Measurements from ENCODE around the gene STX1B.

Gene STX1B

DNA sequence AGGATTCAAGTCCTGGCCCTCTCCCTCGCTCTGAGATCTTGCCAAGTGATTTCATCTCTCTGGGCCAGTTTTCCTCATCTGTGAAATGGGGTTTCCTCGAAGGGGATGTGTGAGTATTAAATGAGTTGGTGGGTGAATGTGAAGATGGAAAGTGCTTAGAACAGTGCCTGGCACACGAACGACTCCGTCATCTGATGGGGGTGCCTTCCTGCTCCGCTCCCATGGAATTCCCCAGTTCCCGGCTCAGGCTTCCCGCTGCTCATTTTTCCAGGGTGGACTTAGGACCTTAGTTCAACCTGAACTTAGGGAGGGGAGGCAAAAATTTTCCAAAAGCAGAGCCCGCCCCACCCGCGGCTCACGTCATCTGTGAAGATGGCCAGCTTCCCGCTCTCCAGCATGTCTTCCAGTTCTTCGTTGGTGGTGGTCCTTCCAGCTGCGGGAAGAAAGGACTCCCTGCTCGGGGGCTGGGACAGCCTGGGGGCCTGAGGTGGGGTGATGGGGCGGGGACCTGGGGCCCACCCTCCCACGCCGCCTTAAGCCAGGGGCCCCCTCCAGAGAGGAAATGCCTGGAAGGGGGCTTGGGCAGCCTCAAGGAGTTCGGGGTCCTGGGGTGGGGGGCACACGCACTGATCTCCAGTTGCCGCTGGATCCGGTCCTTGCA lies 14.0 kb downstream of the STX1B start:
- no peak for DNase-seq (ENCODE audit: low read depth)

DNA sequence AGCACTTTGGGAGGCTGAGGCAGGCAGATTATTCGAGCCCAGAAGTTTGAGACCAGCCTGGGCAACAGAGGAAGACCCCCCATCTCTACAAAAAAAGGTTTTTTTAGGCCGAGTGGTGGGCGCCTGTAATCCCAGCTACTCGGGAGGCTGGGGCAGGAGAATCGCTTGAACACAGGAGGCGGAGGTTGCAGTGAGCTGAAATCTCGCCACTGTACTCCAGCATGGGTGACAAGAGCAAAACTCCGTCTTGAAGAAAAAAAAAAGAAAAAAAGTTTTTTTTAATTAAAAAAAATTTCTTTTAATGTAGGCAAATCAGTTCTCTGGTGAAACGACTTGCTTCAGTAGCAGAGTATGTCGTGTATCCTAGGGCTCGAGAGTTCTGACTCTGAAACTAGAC lies 14.5 kb downstream of the STX1B start:
- no peak for DNase-seq (ENCODE audit: low read depth)

DNA sequence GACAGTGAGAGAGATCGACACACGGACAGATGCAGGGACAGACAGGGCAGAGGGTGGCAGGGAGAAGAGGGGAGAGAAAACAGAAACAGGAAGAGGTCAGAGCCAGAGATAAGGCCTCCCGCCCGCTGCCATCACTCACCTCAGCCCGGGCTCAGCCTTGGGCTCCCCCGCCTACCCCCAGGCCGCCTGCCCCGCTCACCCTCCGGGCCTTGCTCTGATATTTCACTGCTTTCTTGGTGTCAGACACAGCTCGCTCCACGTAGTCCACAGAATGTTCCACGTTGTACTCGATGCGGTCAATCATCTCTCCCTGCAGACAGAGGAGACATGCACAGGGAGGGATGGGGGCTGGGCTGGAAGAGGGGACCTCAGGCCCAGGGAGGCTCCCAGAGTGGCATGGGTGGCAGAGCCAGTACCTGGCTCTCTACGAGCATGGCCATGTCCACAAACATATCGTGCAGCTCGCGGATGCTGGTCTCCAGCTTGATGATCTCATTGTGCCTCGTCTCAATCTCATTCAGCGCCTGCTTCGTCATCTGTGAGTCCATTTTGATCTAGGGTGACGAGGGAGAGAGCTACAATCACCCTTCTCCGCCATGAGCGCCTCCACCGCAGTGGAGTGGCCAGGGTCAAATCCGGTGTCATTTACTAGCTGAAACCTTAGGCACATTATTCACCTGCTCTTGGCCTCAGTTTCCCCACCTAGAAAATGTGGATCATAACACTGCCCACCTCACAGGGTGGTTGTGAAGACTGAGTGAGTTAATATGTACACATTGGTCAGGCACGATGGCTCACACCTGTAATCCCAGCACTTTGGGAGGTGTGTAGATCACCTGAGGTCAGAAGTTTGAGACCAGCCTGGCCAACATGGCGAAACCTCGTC lies 17.3 kb downstream of the STX1B start:
- no peak for DNase-seq (ENCODE audit: low read depth)

DNA sequence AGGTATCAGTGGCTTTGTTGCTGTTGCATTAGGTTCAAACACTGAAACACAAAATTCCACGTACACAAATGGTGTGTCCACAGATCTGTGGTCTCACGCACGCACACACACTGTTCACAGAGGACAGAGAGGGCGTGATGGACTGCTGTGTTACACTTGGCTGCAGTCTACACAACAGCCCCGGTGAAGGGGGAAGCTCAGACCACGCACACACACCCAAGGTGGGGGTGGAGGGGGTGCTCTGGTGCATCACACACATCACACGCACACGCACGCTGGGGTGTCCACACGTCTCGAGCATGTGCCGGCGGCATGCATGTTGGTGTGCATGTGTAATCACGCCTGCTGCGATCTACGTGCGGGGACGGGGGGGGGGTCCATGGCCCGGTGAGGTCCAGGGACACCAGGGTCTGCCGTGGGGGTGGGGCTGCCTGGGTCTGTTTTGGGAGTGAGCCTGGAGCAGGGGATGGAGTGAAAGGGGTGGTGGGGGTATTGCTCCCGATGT lies 18.1 kb downstream of the STX1B start:
- DNase-seq (ENCODE audit: low read depth): no peak

DNA sequence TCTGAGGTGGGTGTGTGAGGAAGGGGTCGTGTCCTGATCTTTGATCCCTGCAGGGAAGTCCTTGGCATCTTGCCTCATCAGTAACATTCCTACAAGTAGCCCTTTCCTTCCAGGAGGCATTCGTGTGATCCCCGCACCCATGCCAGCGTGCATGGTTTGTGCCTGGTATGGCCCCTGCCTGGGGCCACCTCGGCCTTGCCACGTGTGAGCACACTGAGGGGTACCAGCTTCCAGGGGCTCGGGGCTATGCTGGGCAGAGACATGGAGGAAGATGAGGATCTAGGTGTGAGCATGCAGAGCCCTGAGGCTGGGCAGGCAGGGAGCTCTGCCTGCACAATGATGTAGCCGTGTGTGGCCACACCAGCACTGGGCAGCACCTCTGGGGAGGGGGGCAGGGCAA lies 19.4 kb downstream of the STX1B start:
- DNase-seq (ENCODE audit: low read depth): no peak

DNA sequence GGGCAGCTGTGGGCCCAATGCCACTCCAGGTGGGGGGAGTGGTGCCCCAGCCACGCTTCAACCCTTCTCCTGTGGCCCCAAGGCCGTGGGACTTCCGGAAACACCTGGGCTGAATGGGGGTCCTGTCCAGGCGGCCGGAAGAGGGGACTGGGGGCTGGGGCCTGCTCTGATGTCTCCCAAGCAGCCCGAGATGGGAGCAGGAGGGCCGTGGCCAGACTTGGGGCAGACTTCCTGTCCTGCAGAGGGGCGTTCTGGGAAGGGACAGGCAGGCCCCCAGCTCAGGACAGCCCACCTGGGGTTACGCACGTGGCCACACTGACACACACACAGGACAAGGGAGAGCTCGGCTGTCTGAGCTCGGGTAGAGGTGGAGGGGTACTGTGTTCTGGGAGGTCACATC lies 20.3 kb downstream of the STX1B start:
- DNase-seq (ENCODE audit: low read depth): no peak

DNA sequence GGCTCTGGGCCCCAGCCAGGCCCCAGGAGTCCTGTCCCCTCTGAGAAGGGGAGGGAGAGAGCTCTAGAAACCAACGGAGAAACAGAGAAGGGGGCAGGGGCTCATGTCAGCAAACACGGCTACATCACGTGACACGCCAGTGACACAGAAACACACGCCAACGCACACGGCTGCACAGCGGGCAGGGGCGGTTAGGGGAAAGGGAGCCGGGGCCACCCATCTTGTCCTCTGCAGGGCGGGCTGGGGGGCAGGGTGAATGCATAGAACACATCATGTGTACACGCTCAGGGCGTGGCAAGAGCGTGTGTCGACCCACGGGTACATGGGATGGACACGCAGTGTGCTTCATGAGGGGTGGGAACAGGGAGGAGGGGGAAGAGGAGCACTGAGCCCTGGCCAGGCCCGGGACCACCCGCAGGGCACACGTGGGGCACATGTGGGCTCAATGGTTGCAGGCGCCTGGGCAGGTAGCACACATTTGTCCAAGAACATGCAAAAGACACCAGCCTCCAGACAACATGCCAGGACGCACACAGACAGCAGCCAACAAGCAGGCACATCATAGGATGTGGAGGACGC lies 20.9 kb downstream of the STX1B start:
- no peak for DNase-seq (ENCODE audit: low read depth)

DNA sequence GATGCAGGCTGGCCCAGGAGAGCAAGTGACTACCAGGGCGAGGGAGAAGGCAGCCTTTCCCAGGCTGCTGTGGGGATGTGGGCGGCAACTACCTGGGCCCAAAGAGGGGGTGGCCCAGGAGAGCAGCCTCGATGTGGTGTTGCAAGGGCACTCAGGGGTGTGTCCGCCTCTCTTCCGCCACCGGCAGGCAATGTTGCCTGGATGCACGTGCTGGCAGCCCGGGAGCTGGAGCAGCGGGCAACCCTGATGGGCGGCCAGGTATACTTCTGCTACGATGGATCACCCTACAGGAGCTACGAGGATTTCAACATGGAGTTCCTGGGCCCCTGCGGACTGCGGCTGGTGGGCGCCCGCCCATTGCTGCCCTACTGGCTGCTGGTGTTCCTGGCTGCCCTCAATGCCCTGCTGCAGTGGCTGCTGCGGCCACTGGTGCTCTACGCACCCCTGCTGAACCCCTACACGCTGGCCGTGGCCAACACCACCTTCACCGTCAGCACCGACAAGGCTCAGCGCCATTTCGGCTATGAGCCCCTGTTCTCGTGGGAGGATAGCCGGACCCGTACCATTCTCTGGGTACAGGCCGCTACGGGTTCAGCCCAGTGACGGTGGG lies 22.8 kb downstream of the STX1B start:
- no peak for DNase-seq (ENCODE audit: low read depth)

DNA sequence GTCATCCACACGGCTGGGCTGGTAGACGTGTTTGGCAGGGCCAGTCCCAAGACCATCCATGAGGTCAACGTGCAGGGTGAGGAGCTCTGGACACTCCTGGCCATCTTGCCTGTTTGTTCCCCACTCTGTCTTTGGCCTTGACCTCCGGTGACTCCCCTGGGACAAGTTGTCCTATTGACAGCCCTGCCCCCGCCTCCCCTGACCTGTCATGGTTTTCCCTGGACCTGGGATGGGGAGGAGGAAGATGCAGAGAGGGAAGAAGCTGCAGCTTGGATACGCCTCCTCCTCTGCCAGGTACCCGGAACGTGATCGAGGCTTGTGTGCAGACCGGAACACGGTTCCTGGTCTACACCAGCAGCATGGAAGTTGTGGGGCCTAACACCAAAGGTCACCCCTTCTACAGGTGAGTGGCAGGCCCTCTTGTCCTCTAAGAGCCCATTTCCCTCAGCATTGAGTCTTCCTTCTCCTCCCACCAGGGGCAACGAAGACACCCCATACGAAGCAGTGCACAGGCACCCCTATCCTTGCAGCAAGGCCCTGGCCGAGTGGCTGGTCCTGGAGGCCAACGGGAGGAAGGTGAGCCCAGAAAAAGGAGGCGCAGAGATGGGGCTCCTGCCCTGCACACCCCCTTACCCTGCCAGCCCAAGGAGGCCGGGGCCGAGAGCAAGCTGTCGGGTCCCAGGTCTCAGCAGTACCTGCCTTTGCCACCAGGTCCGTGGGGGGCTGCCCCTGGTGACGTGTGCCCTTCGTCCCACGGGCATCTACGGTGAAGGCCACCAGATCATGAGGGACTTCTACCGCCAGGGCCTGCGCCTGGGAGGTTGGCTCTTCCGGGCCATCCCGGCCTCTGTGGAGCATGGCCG lies 24.1 kb downstream of the STX1B start:
- no peak for DNase-seq (ENCODE audit: low read depth)

DNA sequence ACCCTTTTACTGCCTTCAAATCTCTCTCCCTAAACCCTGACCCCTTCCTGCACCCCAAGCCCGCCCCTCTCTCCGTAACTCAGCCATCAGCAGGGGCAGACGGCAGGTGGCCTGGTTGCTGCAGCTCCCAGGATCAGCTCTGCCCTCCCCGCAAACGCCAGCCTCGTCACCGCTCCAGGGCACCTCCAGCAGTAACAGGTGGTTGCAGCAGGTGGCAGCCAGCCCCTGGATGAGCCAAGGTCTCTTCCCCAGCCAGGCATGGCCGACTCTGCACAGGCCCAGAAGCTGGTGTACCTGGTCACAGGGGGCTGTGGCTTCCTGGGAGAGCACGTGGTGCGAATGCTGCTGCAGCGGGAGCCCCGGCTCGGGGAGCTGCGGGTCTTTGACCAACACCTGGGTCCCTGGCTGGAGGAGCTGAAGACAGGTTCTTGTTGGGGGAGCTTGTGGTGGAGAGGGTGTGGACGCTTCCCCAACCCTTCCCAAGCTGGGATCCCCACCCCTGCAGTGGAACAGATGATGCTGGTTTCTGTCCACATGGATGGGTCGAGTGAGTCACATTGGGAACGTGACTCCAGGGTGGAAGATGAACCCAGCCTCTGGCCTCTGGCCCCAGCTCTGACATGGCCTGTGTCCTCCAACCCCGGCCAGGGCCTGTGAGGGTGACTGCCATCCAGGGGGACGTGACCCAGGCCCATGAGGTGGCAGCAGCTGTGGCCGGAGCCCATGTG lies 24.9 kb downstream of the STX1B start:
- DNase-seq (ENCODE audit: low read depth): no peak

DNA sequence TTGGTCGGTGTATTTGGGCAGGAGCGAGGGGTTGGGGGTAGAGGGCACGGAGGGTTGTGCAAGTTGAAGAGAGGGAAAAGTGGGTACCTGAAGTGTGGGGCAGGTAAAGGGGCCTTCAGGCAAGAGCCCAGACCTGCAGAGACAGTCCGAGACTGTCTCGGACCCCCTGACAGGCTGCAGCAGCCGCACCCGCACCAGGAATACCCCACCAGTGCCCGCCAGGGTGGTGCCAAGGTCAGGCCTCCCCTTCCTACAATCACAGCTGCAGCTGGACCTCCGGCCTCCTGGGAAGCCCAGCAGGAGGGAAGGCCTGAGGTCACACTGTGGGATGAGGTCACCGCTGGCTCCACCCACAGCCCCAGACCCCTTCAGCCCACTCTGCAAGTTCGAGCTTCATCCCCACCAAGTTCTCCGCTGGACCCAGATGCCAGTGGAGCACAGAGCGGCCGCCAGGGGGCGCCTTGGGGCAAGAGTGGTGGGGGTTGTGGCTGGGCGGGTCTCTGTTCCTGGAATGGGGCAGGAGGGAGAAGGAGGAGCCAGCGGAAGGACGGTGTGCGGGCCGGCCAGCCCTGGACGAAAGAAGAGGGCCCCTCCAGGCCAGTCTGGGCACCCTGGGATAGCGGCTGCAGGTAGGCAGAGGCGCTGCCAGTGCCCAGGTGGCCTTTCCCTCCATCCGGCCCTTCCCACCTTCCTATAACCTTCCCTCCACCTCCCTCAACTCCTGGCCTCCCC lies 25.6 kb downstream of the STX1B start, which contains the start of gene HSD3B7:
TSS of gene HSD3B7 (plus strand) at position 539 of the 732 bp plus-strand sequence. CDS start 452 bp downstream, outside the sequence.
- peak; percentile 70 for DNase-seq (ENCODE audit: low read depth)

DNA sequence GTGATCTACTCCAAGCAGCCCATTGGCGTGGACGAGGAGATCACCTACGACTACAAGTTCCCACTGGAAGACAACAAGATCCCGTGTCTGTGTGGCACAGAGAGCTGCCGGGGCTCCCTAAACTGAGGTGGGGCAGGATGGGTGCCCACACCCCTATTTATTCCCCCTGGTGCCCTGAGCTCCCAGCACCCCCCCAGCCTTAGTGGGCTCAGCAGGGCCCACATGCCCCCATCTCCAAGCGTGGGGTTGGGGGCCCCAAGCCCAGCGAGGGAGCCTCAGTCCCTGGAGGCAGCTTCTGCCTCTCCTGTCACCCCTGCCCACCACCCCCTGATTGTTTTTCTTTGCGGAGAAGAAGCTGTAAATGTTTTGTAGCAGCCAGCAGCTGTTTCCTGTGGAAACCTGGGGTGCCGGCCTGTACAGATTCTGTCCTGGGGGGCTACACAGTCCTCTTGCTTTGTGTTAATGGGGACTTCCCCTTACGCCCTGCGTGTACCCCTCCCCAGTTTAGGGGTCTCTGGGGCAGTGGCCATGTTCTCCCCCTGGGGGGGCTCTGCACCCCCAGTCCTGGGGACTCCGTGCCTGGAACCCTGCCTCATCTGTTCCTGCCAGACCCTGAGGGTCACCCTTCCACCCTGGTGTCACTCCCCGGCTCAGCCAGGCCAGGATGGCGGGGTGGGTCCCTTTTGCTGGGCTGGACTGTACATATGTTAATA lies 26.4 kb downstream of the STX1B start:
- no peak for DNase-seq (ENCODE audit: low read depth)

DNA sequence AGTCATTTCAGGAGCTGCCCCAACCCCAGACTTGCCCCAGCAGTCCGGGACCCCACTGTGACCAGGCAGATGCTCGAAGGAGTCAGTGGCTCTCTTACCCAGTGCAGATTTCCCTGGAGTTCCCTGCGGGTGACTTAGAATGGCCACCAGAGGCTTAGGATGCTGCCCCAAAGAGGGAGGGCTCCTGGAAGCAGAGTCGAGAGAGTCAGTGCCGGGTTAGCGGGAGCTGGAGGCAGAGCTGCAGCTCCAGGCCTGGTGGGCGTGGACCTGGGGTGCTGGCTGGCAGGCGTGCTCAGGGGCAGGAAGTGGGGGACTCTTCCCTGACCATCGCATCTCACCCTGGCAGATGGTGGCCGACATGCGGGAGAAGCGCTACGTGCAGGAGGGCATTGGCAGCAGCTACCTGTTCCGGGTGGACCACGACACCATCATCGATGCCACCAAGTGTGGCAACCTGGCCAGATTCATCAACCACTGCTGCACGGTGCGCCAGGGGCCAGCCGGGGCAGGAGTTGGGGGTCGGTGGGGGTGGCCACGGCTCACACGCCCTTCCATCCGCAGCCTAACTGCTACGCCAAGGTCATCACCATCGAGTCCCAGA lies 27.0 kb downstream of the STX1B start:
- no peak for DNase-seq (ENCODE audit: low read depth)

DNA sequence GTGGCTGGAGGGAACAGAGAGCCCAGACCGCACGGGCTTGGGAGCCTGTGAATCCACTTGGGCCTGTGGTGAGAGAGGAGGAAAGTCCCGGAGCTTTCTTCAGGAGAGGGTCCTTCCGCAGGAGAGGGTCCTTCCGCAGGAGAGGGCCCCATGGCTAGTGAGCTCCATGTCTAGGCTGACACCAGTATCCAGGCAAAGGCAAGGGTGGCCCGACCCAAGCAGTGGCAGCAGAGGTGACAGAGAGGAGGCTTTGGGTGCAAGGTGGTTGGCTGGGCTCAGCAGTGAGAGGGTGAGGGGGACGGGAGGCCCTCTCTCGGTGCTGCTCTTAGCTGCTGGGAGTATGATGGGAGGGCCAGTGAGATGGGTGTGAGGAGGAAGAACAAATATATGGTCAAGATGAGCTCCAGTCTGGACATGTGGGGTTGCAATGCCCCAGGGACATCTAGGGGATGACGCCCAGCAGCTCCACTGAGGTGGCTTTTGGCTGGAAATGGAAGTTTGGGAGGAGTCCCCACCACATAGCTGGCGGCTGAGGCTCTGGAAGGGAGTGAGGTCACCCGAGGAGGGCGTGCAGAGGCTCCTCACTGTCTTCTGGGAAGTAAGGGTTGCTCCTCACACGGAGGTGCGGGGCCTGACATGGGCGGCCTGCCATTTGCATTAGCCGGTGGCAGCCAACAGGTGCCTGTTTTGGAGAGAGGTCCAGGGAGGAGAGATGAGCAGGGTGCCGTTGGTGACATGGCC lies 27.7 kb downstream of the STX1B start:
- DNase-seq (ENCODE audit: low read depth): no peak

DNA sequence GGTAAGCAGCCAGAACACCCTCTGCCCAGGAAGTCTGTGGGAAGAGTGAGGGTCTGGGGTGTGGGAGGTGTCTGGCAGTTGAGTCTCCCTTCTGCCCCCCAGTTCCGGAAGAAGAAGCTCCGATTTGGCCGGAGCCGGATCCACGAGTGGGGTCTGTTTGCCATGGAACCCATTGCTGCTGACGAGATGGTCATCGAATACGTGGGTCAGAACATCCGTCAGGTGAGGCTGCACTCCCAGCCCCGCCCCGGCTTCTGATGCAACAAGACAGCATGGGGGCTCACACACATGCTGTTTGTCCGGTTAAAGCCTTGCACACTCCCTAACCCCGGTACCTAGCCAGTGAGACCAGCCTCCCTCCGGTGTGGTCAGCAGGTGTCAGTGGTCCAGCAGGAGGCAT lies 29.5 kb downstream of the STX1B start:
- no peak for DNase-seq (ENCODE audit: low read depth)

DNA sequence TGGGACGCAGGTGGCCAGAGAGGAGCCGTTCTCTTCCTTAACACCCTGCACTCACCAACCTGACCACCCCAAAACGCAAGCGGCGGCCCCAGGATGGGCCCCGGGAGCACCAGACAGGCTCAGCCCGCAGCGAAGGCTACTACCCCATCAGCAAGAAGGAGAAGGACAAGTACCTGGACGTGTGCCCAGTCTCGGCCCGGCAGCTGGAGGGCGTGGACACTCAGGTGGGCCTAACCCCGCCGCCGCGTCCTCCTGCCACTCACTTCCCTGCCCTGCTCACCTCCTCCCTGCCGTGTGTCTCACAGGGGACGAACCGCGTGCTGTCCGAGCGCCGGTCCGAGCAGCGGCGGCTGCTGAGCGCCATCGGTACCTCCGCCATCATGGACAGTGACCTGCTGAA lies 30.0 kb downstream of the STX1B start:
- DNase-seq (ENCODE audit: low read depth): no peak

DNA sequence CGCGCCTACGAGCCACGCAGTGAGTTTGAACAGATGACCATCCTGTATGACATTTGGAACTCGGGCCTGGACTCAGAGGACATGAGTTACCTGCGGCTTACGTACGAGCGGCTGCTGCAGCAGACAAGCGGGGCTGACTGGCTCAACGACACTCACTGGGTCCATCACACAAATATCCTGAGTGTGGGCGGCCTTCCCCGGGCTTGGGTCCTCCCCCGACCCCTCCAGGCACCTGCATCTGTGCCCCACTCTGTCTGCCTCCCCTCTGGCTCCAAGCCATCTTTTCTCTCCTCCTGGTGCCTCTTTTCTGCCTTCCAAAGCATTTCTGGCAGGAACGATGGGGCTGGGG lies 30.4 kb downstream of the STX1B start:
- DNase-seq (ENCODE audit: low read depth): no peak

Data from stimulated activated CD8-positive, alpha-beta memory T cell treated with anti-CD3 and anti-CD28 coated beads, Interleukin-12 subunit alpha, Interleukin-12 subunit beta, amount 100 ng/mL, for 1 hour (primary cell).